A204.1 (cell line): ENCODE results near the gene RPE.

ENCODE experiments used
- FAIRE-seq: peaks from 2 replicates; lab custom pipeline; 2012; peaks lifted over from hg19 to GRCh38; lab: Jason Lieb, UNC

The RPE gene

GRCh38 chr2:210002158-210003157 is at the start of gene RPE:
Gene RPE, plus strand, starts transcription at chr2:210002638. Its CDS starts 24 bp downstream, at chr2:210002662.
- FAIRE-seq: peak; percentile 95

GRCh38 chr2:209956271-209956670 is 46.2 kb upstream of the RPE start:
- FAIRE-seq: no peak

- FAIRE-seq: no peak
These were observed 44.4 kb upstream of the RPE start for GRCh38 chr2:209958016-209958415.

GRCh38 chr2:209960045-209960444 is 42.4 kb upstream of the RPE start:
- no peak for FAIRE-seq

GRCh38 chr2:209960676-209961630 is 41.5 kb upstream of the RPE start:
- peak; percentile 58 for FAIRE-seq

GRCh38 chr2:209965723-209966122 is 36.7 kb upstream of the RPE start:
- FAIRE-seq: no peak

- FAIRE-seq: no peak
These were observed 32.7 kb upstream of the RPE start for GRCh38 chr2:209969692-209970091.

GRCh38 chr2:209970271-209970670 is 32.2 kb upstream of the RPE start:
- FAIRE-seq: no peak

GRCh38 chr2:209970711-209971110 is 31.7 kb upstream of the RPE start:
- no peak for FAIRE-seq

- no peak for FAIRE-seq
These were observed 29.1 kb upstream of the RPE start for GRCh38 chr2:209973328-209973727.

GRCh38 chr2:209974576-209974975 is 27.9 kb upstream of the RPE start:
- no peak for FAIRE-seq

- no peak for FAIRE-seq
These were observed 25.6 kb upstream of the RPE start for GRCh38 chr2:209976698-209977385.

GRCh38 chr2:209977386-209978239 is 24.8 kb upstream of the RPE start:
- FAIRE-seq: peak; percentile 97

GRCh38 chr2:209984291-209984690 is 18.1 kb upstream of the RPE start:
- no peak for FAIRE-seq

- no peak for FAIRE-seq
These were observed 16.6 kb upstream of the RPE start for GRCh38 chr2:209985874-209986273.

- FAIRE-seq: no peak
These were observed 16.0 kb upstream of the RPE start for GRCh38 chr2:209986415-209986814.

- no peak for FAIRE-seq
These were observed 14.4 kb upstream of the RPE start for GRCh38 chr2:209988010-209988409.

- no peak for FAIRE-seq
These were observed 11.6 kb upstream of the RPE start for GRCh38 chr2:209990838-209991237.

GRCh38 chr2:209993968-209994367 is 8.5 kb upstream of the RPE start:
- FAIRE-seq: no peak

- no peak for FAIRE-seq
These were observed 3.8 kb upstream of the RPE start for GRCh38 chr2:209998596-209998995.
